IPS-NIHi7 (cell line): ENCODE results near the gene PSKH1.

Source experiments
- DNase-seq: peaks from one replicate; pipeline ENCODE4 v3.0.0; 2012; ENCODE audit warnings: mixed read lengths; ENCODE audit errors: extremely low spot score

The PSKH1 gene

DNA sequence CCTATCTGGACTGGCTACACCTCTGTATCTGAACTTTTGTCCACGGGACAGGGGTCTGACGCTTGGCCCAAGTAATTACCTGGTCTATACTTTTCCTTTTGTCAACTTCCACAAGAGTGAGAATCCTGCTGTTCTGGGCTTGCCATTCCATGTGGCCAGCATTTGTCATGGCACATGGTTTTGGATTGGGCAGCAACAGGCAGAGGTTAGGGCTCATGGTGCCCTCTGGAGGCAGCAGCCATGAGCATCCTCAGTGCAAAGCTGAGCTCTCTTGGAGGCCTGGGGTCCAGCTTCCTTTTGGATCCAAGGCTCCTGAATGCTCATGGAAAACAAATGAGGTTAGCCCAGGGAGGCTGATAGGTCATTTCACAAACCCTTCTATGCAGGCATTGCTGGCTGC, 27.7 kb upstream of the PSKH1 start:
- peak; percentile 77 for DNase-seq

GRCh38 chr16:67868290-67868689, 24.8 kb upstream of the PSKH1 start:
- DNase-seq = no peak

DNA sequence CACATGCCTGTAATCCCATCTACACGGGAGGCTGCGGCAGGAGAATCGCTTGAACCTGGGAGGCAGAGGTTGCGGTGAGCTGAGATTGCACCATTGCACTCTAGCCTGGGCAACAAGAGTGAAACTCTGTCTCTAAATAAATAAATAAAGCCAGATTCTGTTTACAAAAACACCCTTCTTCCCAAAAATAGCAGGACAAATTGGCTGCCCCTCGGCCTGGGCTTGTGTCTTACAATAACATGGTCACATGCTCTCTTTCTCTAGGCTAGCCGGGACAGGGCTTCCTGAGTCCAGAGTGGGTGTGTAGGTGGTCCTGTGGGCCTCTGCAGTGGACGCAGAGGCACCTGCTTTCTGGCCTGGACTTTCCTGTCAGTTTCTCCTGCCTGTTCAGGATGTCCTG, 23.4 kb upstream of the PSKH1 start:
- no peak for DNase-seq

GRCh38 chr16:67871256-67871655, 21.8 kb upstream of the PSKH1 start:
- DNase-seq = no peak

GRCh38 chr16:67872131-67872630, 20.9 kb upstream of the PSKH1 start:
- no peak for DNase-seq

- DNase-seq = peak; percentile 86
Measured at GRCh38 chr16:67872631-67873434, 20.2 kb upstream of the PSKH1 start, which contains the start of gene EDC4. TSS of gene EDC4 (plus strand) at chr16:67873052. CDS start at chr16:67873262, 210 bp downstream.

DNA sequence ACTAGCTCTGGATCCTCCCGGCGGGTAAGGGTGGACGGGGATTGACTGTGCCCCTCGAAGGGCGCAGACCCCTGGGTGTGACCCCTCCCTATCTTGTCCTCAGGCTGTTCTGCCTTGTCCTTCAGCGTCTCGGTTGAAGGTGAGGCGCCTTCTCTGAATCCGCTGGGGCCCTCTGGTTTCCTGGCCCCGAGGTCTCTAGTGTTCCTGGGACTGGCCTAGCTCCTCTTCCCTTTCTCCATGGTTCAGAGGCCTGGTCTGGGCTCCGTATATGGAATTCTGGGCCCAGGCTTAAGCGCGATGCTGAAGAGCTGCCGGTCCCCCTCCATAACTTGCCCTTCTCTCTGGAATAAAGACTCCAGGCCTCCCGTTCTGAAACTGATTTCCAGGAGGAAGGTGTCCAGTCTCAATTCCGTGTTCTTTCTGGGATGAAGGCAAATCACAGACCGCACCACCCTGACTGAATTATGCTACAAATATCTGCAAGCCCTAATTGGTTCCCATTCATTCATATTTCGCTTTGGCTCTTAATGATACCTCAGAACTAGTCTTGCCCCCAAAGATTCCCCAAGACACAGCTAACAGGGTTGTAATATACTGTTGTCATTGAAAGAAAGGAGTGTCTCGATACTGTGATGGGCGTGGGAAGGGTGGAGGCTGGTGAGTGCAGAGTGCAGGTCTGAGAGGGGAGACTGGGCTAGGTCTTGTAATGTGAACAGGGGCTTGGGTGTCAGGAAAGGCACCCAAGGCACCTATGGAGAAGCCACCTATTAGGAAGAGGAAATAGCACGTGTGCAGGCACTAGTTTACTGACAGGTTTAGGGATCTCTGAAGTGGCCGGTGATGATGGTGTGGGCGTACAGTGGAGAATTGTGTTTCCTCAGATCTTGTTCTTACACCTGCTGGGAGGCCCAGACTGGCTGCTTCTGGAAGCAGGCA, 19.4 kb upstream of the PSKH1 start:
- DNase-seq = no peak

DNA sequence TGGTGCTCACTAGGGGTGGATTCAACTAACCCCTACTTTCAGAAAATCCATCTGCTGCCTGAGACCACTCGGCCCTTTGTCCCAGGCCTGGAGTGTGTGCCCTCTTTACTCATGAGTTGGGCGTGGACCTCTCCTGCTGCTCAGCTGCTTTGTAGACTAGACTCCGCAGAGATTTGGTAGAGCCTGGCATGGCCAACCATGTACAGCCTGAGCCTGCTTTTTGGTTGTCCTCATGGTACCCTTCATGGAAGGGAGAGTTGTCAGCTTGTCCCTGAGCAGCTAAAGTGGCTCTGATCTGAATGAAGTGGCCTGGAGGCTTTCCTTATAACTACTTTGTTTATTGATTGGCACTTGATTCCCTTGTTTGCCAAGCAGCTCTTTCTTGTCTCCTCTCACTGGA, 18.7 kb upstream of the PSKH1 start:
- DNase-seq = no peak

DNA sequence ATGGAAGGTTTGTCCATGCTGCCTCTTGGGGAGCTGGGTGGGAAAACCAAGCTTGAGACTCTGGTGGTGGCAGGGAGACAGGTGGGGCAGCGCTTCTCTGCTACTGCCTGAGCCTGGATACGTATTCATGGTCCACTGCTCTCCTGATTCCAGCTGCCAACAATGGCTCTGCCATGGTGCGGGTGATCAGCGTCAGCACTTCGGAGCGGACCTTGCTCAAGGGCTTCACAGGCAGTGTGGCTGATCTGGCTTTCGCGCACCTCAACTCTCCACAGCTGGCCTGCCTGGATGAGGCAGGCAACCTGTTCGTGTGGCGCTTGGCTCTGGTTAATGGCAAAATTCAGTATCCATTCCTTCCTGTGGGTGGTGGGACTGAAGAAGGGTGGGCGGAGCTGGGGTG, 16.0 kb upstream of the PSKH1 start:
- DNase-seq = no peak

DNA sequence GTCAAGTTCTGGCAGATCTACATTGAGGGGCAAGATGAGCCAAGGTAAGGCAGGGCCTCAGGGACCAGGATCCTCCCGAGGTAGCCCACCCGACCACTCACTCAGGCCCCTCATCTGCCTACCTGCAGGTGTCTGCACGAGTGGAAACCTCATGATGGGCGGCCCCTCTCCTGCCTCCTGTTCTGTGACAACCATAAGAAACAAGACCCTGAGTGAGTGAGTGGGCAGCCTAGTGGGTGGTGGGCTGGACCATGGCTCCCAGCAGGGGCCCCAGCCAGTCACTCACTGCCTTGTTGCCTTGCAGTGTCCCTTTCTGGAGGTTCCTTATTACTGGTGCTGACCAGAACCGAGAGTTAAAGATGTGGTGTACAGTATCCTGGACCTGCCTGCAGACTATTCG, 14.8 kb upstream of the PSKH1 start:
- DNase-seq = no peak

- DNase-seq = no peak
Measured at GRCh38 chr16:67878846-67879245, 14.2 kb upstream of the PSKH1 start.

- no peak for DNase-seq
Measured at GRCh38 chr16:67879462-67879861, 13.6 kb upstream of the PSKH1 start.

DNA sequence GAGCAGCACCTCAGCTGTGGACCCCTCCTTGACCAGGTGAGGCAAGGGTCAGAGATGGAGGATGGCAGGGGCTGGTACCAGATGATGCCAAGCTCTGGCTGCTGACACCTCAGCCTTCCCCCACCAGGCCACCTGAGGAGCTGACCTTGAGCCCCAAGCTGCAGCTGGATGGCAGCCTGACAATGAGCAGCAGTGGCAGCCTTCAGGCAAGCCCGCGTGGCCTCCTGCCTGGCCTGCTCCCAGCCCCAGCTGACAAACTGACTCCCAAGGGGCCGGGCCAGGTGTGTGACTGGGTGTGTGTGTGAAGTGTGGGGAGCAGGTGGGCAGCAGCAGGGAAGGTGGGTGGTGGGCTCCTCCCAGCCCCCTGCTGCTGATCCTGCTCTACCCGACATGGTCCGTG, 13.1 kb upstream of the PSKH1 start:
- DNase-seq = no peak

DNA sequence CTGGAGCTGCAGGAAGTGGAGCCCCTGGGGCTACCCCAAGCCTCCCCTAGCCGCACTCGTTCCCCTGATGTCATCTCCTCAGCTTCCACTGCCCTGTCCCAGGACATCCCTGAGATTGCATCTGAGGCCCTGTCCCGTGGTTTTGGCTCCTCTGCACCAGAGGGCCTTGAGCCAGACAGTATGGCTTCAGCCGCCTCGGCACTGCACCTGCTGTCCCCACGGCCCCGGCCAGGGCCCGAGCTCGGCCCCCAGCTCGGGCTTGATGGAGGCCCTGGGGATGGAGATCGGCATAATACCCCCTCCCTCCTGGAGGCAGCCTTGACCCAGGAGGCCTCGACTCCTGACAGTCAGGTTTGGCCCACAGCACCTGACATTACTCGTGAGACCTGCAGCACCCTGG, 12.5 kb upstream of the PSKH1 start:
- no peak for DNase-seq

DNA sequence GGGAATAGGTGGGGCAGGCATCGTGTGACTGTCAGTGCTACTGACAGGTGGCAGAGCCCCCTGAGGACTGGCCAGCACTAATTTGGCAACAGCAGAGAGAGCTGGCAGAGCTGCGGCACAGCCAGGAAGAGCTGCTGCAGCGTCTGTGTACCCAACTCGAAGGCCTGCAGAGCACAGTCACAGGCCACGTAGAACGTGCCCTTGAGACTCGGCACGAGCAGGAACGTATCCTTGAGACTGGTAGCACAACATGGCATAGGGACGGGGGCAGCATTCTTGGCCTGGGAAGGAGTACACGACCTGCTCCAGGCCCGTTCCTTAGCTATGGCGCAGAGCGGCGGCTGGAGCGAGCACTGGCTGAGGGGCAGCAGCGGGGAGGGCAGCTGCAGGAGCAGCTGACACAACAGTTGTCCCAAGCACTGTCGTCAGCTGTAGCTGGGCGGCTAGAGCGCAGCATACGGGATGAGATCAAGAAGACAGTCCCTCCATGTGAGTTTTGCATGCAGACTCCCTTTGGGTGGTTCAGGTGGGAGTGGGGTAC, 11.4 kb upstream of the PSKH1 start:
- no peak for DNase-seq

GRCh38 chr16:67882374-67883145, 10.5 kb upstream of the PSKH1 start:
- DNase-seq = no peak

DNA sequence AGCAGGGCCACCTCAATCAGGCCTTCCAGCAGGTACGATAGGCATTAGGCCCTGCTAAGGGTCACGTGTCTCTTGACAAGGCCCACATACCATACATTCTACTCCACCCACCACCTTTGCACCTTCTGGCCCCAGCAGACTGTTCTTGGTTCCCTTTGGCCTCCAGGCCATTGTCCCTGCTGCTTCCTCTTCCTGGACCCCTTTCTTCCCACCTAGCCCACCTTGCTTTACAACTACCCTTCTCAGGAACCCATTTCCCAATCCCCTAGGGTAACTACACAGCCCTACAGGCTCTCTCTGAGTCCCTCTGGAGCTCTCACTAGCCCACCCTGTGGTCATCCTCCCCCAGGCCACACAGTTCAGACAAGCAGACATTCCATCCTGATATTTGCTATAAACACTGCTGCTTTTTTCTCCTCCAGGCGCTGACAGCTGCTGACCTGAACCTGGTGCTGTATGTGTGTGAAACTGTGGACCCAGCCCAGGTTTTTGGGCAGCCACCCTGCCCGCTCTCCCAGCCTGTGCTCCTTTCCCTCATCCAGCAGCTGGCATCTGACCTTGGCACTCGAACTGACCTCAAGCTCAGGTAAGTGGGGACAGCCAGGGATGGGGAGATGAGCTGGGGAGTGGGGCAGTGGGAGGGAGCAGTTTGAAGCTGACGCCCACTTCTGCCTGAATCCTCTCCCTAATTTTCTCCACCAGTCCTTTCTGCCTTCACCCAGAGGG, 9.7 kb upstream of the PSKH1 start:
- no peak for DNase-seq

DNA sequence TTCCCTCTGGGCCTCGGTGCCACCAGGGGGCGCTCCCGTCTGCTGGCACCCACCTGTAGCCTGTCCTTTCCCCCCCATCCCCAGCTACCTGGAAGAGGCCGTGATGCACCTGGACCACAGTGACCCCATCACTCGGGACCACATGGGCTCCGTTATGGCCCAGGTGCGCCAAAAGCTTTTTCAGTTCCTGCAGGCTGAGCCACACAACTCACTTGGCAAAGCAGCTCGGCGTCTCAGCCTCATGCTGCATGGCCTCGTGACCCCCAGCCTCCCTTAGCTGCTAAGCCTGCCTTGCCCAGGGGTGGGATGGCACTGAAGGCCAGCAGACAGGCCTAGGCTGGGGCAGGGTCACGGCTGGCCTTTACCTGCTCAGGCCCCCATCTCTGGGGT, 9.2 kb upstream of the PSKH1 start:
- DNase-seq = peak; percentile 86

DNA sequence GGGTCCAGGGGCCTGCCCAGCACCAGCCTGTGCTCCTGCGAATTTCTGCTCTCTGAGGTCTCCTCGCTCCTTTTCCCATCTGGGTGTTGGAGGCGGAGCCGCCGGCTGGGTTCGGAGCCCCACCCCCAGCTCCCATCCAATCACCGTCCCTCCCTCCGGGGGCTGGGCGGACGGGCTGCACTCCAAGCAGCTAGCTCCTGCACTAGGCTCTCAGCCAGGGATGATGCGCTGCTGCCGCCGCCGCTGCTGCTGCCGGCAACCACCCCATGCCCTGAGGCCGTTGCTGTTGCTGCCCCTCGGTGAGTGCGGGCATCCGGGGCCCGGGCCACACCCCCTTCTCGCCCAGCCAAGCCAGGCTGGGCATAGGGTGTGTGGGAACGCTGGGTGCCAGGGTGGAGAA, 8.4 kb upstream of the PSKH1 start, which contains the start of gene NRN1L:
TSS of gene NRN1L (plus strand) at position 202 of the 400 bp plus-strand sequence. CDS start at position 221, 19 bp downstream.
- peak; percentile 97 for DNase-seq

DNA sequence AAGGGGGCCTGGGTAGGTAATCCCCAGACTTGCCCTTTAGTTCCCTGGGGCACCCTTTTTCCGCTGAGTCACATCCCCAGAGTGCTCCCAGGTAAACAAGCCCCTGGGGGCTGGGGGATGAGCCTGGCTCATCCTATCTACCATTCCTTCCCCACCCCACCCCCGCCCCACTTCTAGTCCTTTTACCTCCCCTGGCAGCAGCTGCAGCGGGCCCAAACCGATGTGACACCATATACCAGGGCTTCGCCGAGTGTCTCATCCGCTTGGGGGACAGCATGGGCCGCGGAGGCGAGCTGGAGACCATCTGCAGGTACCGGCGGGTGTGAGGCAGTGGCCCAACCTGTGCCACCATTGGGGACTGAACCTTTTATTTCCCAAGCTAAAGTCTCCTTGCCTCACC, 7.5 kb upstream of the PSKH1 start:
- DNase-seq = no peak

DNA sequence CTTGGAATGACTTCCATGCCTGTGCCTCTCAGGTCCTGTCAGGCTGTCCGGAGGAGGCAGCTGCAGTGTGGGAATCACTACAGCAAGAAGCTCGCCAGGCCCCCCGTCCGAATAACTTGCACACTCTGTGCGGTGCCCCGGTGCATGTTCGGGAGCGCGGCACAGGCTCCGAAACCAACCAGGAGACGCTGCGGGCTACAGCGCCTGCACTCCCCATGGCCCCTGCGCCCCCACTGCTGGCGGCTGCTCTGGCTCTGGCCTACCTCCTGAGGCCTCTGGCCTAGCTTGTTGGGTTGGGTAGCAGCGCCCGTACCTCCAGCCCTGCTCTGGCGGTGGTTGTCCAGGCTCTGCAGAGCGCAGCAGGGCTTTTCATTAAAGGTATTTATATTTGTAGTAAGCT, 7.1 kb upstream of the PSKH1 start:
- no peak for DNase-seq
